ENCODE data around the gene SLC23A1.
A peak's percentile ranks its signal among the peaks of the same experiment; 100 is the strongest.

Gene SLC23A1

GRCh38 chr5:139403787-139404483, 20.8 kb upstream of the SLC23A1 start, which contains the start of gene SPATA24:
Gene SPATA24 (minus strand): TSS chr5:139404089. CDS start chr5:139404060, 29 bp downstream.
- Histone ChIP-seq H3K4me1 (ENCODE audit: insufficient read depth, low read length) (peaks cover 14% of the 10 kb centered on the region; the same call in 1 of the 2 replicates), H3K27ac (ENCODE audit: low read length) (peak within 1 kb of the TSS; percentile 80), H3K4me3 (ENCODE audit: low read length) (peak within 1 kb of the TSS; percentile 82), H3K9me3 (ENCODE audit: insufficient read depth, low read depth, low read length) (no peaks in the 10 kb centered on the region), H3K36me3 (ENCODE audit: insufficient read depth, low read depth, low read length) (peaks cover 16% of the 10 kb centered on the region), H3K27me3 (ENCODE audit: insufficient read depth, low read length) (no peaks in the 10 kb centered on the region), H3K9ac (ENCODE audit: low read depth, low read length) (peak within 1 kb of the TSS; percentile 88; the same call in 1 of the 2 replicates)

DNA sequence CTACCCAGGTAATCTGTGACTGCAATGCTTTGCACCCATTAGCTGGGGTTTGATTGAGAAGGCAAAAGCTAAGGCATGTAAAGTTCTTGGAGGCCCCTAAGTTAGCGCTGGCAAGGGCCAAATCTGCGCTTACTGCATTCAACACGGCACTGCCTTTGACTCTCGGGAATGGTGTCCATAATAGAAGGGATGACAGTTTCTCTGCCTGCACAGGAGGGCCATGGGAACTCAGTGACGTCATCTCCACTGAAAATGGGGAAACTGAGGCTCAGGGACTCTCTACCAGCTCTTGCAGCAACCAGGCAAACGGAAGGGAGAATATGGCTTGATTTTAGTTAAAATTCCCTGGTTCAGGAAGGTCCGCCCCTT, 20.3 kb upstream of the SLC23A1 start:
- Histone ChIP-seq H3K27me3 (ENCODE audit: insufficient read depth, low read length) (no peaks in the 10 kb centered on the region), H3K4me3 (ENCODE audit: low read length) (peak overlapping the region; percentile 82), H3K36me3 (ENCODE audit: insufficient read depth, low read depth, low read length) (peaks cover 16% of the 10 kb centered on the region), H3K4me1 (ENCODE audit: insufficient read depth, low read length) (peaks cover 14% of the 10 kb centered on the region; the same call in 1 of the 2 replicates), H3K9ac (ENCODE audit: low read depth, low read length) (peak overlapping the region; percentile 88; the same call in 1 of the 2 replicates), H3K9me3 (ENCODE audit: insufficient read depth, low read depth, low read length) (no peaks in the 10 kb centered on the region), H3K27ac (ENCODE audit: low read length) (peak overlapping the region; percentile 80)

DNA sequence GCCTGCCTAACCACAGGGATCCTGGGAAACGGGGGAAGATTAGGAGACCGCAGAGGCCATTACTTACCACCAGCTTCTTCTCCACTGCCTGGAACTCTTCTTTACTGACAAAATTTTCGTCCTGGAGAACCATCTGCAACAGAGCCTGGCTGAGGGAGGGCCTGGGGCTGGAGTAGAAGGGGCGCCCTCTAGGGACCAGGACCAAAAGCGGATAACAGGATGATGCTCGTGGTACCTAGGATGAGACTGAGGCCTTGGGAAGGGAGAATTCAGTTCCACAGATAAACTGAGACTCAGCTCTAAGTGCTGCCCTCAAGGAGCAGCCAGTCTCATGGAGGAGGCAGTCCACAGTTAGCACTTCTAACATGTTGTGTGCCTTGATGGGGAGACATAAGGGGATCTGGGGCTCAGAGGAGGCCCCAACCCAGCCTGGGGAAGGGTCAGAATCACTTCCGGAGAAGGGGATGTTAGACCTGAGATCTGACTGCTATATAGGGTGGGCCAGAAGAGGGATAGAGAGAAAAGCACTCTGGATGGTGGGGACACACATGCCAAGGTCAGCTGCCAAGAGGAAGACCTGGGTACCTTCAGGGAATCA, 19.6 kb upstream of the SLC23A1 start:
- Histone ChIP-seq H3K4me3 (ENCODE audit: low read length) (no peak overlapping the region), H3K4me1 (ENCODE audit: insufficient read depth, low read length) (peaks cover 14% of the 10 kb centered on the region; the same call in 1 of the 2 replicates), H3K9me3 (ENCODE audit: insufficient read depth, low read depth, low read length) (no peaks in the 10 kb centered on the region), H3K9ac (ENCODE audit: low read depth, low read length) (no peak overlapping the region), H3K36me3 (ENCODE audit: insufficient read depth, low read depth, low read length) (peaks cover 16% of the 10 kb centered on the region), H3K27me3 (ENCODE audit: insufficient read depth, low read length) (no peaks in the 10 kb centered on the region), H3K27ac (ENCODE audit: low read length) (no peak overlapping the region)

GRCh38 chr5:139401546-139401945, 18.4 kb upstream of the SLC23A1 start:
- Histone ChIP-seq H3K9ac (ENCODE audit: low read depth, low read length) (no peak overlapping the region), H3K4me3 (ENCODE audit: low read length) (no peak overlapping the region), H3K9me3 (ENCODE audit: insufficient read depth, low read depth, low read length) (no peaks in the 10 kb centered on the region), H3K27ac (ENCODE audit: low read length) (no peak overlapping the region), H3K4me1 (ENCODE audit: insufficient read depth, low read length) (peaks cover 14% of the 10 kb centered on the region; the same call in 1 of the 2 replicates), H3K36me3 (ENCODE audit: insufficient read depth, low read depth, low read length) (peaks cover 16% of the 10 kb centered on the region), H3K27me3 (ENCODE audit: insufficient read depth, low read length) (no peaks in the 10 kb centered on the region)

GRCh38 chr5:139399501-139400121, 16.5 kb upstream of the SLC23A1 start:
- peaks cover 16% of the 10 kb centered on the region for H3K36me3 ChIP-seq (ENCODE audit: insufficient read depth, low read depth, low read length)
- no peaks in the 10 kb centered on the region for H3K9me3 ChIP-seq (ENCODE audit: insufficient read depth, low read depth, low read length)
- H3K27me3 ChIP-seq (ENCODE audit: insufficient read depth, low read length), result peaks cover 17% of the 10 kb centered on the region
- no peak overlapping the region for H3K4me3 ChIP-seq (ENCODE audit: low read length)
- H3K27ac ChIP-seq (ENCODE audit: low read length), result no peak overlapping the region
- no peak overlapping the region for H3K9ac ChIP-seq (ENCODE audit: low read depth, low read length)
- H3K4me1 ChIP-seq (ENCODE audit: insufficient read depth, low read length), result peaks cover 19% of the 10 kb centered on the region; the same call in 1 of the 2 replicates

DNA sequence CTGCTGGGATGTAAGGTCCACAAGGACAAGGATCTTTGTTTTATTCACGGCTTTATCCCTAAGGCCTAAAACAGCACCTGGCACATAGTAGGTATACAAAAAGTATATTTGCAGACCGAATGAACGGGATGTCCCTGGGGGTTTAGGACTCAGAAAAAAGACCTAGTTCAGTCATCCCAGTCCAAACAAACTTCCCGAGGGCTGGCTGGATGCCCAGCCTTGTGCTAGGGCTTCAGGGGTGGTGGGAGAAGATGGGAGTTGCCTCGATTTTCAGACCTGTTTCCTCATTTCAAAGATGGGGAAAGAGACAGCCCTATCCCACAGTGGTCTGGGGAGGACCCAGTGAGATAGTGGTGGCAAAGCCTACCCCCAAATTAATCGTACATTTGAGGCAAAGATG, 14.8 kb upstream of the SLC23A1 start:
- no peak overlapping the region for H3K9ac ChIP-seq (ENCODE audit: low read depth, low read length)
- H3K27me3 ChIP-seq (ENCODE audit: insufficient read depth, low read length), result peaks cover 34% of the 10 kb centered on the region
- peaks cover 16% of the 10 kb centered on the region for H3K36me3 ChIP-seq (ENCODE audit: insufficient read depth, low read depth, low read length)
- no peak overlapping the region for H3K4me3 ChIP-seq (ENCODE audit: low read length)
- peaks cover 8% of the 10 kb centered on the region; the same call in 1 of the 2 replicates for H3K4me1 ChIP-seq (ENCODE audit: insufficient read depth, low read length)
- H3K27ac ChIP-seq (ENCODE audit: low read length), result no peak overlapping the region
- H3K9me3 ChIP-seq (ENCODE audit: insufficient read depth, low read depth, low read length), result no peaks in the 10 kb centered on the region

DNA sequence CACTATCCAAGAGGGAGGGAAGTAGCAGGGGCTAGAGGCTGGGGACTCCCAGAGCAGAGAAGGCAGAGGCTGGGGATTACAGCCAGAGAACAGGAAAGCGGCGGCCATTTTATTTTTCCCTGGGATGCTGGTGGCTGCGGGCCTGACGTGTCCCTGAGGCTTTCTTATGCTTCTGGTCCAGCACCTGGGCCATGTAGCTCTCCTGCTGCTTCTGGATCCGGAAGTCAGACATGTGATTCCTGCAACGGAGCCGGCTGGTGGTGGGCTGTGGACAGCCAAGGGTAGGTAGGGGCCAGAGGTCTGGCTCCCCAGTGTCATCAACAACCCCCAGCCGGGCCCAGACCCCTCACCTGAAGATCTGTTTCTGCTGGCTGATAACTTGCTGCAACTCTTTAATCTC, 13.6 kb upstream of the SLC23A1 start:
- Histone ChIP-seq H3K36me3 (ENCODE audit: insufficient read depth, low read depth, low read length) (peaks cover 16% of the 10 kb centered on the region), H3K9ac (ENCODE audit: low read depth, low read length) (no peak overlapping the region), H3K4me1 (ENCODE audit: insufficient read depth, low read length) (peaks cover 7% of the 10 kb centered on the region; the same call in 1 of the 2 replicates), H3K4me3 (ENCODE audit: low read length) (no peak overlapping the region), H3K27ac (ENCODE audit: low read length) (no peak overlapping the region), H3K27me3 (ENCODE audit: insufficient read depth, low read length) (peaks cover 46% of the 10 kb centered on the region), H3K9me3 (ENCODE audit: insufficient read depth, low read depth, low read length) (no peaks in the 10 kb centered on the region)

DNA sequence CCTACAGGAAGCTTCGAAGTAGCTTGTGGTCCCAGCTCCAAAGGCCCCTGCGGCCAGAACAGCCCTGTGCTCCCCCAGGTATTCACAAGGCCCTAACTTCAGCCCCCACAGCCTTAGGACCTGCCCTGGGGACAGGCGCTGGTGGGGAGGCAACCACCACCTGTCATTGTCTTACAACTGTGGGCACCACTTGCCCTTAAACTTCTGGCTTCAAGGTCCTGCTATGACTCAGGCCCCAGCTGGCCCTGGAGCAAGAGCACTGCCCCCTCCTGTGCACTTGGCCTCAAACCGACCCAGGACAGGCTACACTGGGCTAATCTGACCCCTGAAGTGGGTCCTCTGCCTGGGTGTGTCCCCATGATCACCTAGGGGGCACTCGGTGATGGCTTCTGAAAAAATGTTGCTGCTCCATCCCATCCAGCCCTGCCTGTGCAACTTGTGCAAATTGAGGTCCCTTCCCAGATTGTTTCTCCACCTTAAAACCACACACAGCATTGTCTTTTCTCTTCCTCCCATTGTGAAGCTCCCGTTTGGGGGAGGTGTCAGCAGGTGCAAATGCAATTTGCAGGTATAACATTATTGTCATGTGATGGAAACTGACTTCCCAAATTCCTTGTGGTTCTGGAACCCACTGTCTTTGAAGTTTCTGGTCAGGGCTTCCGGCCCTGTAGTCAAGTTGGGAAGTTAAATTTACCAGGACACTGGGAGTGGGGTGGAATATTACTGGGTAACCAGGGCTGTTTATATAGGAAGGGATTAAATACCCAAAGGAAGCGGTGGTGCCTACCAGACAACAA, 12.9 kb upstream of the SLC23A1 start:
- no peak overlapping the region for H3K4me3 ChIP-seq (ENCODE audit: low read length)
- H3K27ac ChIP-seq (ENCODE audit: low read length), result no peak overlapping the region
- H3K36me3 ChIP-seq (ENCODE audit: insufficient read depth, low read depth, low read length), result peaks cover 10% of the 10 kb centered on the region
- H3K9me3 ChIP-seq (ENCODE audit: insufficient read depth, low read depth, low read length), result no peaks in the 10 kb centered on the region
- peaks cover 7% of the 10 kb centered on the region; the same call in 1 of the 2 replicates for H3K4me1 ChIP-seq (ENCODE audit: insufficient read depth, low read length)
- H3K27me3 ChIP-seq (ENCODE audit: insufficient read depth, low read length), result peaks cover 53% of the 10 kb centered on the region
- no peak overlapping the region for H3K9ac ChIP-seq (ENCODE audit: low read depth, low read length)

GRCh38 chr5:139394654-139395566, 11.8 kb upstream of the SLC23A1 start, which contains the start of gene PROB1:
Gene PROB1 (minus strand): TSS chr5:139395104. CDS start chr5:139395081, 23 bp downstream.
- H3K36me3 ChIP-seq (ENCODE audit: insufficient read depth, low read depth, low read length), result 0 out of 2 replicates have a peak, but pooled peaks cover 6% of the 10 kb centered on the region
- H3K4me1 ChIP-seq (ENCODE audit: insufficient read depth, low read length), result peaks cover 7% of the 10 kb centered on the region; the same call in 1 of the 2 replicates
- no peak within 1 kb of the TSS for H3K27ac ChIP-seq (ENCODE audit: low read length)
- peak within 1 kb of the TSS; percentile 66 for H3K4me3 ChIP-seq (ENCODE audit: low read length)
- H3K9ac ChIP-seq (ENCODE audit: low read depth, low read length), result no peak within 1 kb of the TSS
- peaks cover 56% of the 10 kb centered on the region for H3K27me3 ChIP-seq (ENCODE audit: insufficient read depth, low read length)
- no peaks in the 10 kb centered on the region for H3K9me3 ChIP-seq (ENCODE audit: insufficient read depth, low read depth, low read length)

DNA sequence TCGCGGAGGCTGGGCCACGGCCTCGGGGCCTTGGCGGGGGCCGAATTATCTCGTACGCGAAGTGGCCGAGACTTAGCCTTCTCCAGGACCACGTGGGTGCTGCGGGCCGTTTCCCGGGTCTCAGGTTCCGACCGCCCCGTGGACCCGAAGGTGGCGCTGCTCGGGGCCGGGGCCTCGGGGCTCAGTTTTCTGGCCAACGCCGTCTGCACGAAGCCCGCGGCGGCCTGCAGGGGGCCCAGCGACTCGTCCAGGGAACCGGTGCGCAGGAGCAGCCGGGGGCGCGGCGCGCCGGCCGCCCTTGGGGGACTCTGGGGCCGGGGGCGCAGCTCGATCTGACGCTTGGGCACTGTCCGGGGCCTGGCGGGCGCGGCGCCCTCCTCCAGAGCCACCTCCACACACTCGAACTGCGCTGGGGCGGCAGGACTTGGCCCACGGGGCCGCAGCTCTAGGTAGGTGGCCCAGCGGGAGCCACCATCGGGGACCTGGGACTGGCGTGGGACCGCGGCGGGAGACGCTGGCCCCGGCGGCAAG, 11.1 kb upstream of the SLC23A1 start:
- H3K9ac ChIP-seq (ENCODE audit: low read depth, low read length), result no peak overlapping the region
- no peaks in the 10 kb centered on the region for H3K36me3 ChIP-seq (ENCODE audit: insufficient read depth, low read depth, low read length)
- H3K27ac ChIP-seq (ENCODE audit: low read length), result no peak overlapping the region
- H3K4me1 ChIP-seq (ENCODE audit: insufficient read depth, low read length), result peaks cover 7% of the 10 kb centered on the region; the same call in 1 of the 2 replicates
- peak overlapping the region; percentile 66 for H3K4me3 ChIP-seq (ENCODE audit: low read length)
- peaks cover 56% of the 10 kb centered on the region for H3K27me3 ChIP-seq (ENCODE audit: insufficient read depth, low read length)
- no peaks in the 10 kb centered on the region for H3K9me3 ChIP-seq (ENCODE audit: insufficient read depth, low read depth, low read length)

Measured in iPS-20b (cell line).